Adrenal gland (tissue), 5 donors: Measurements from ENCODE around the gene GLT6D1.

Source experiments
- POLR2A ChIP-seq, 2 donors: fragments of 450-650 bp; IDR thresholded peaks; one replicate each; pipeline ENCODE4 v1.6.1; 2017; ENCODE audit warnings: antibody characterized with exemption in 2 of 2, mild to moderate bottlenecking in 2 of 2, moderate library complexity in 1 of 2
- TF ChIP-seq, protein P1 (sequence below), 6 experiments: fragments of 450-650 bp in 4 of 6; fragments of 200-600 bp in 2 of 6; sonication (generic) in 1 of 6; IDR thresholded peaks; 1 replicate in 5 of 6; 2 replicates in 1 of 6; pipeline versions ENCODE4 v1.5.1 to v1.8.0; 2016 to 2021; ENCODE audit warnings: antibody characterized with exemption in 6 of 6, mild to moderate bottlenecking in 2 of 6, moderate library complexity in 1 of 6
- donor health status: DM: no; HTN: no; CAD: no.

DNA sequence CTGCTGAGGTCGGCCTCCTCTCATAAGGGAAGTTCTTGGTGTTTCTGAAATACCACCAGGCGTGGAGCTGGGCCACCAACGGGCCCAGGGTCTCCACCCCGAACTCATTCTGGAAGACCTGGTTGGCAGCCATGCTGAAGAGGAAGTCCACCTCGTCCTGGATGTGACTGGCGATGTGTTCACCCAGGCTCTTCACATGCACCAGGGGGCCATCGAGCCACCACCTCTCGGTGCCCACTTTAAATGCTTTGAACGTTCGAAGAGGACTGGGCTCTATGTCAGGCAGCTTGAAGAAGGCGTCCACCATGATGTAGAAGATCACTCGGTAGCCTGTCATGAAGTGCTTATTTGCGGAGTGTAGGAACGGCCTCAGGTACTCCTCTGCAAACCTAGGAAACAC, 15.1 kb downstream of the GLT6D1 start:
- no peak for TF ChIP-seq POLR2A (IDR thresholded peaks at IDR 0.05)
- TF ChIP-seq, protein P1, sequence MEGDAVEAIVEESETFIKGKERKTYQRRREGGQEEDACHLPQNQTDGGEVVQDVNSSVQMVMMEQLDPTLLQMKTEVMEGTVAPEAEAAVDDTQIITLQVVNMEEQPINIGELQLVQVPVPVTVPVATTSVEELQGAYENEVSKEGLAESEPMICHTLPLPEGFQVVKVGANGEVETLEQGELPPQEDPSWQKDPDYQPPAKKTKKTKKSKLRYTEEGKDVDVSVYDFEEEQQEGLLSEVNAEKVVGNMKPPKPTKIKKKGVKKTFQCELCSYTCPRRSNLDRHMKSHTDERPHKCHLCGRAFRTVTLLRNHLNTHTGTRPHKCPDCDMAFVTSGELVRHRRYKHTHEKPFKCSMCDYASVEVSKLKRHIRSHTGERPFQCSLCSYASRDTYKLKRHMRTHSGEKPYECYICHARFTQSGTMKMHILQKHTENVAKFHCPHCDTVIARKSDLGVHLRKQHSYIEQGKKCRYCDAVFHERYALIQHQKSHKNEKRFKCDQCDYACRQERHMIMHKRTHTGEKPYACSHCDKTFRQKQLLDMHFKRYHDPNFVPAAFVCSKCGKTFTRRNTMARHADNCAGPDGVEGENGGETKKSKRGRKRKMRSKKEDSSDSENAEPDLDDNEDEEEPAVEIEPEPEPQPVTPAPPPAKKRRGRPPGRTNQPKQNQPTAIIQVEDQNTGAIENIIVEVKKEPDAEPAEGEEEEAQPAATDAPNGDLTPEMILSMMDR (IDR thresholded peaks at IDR 0.05) = no peak
